Right kidney (tissue), 1 donor: Measurements from ENCODE around the gene CHRNB4.
"Not testable (repeated sequence)": the region's sequence is repeated elsewhere in the genome, so short reads cannot be mapped to it uniquely, and the experiment has no call there.

Source experiments
- DNase-seq: peaks from one replicate; pipeline ENCODE4 v3.0.0-alpha.2; 2016

CHRNB4 gene

DNA sequence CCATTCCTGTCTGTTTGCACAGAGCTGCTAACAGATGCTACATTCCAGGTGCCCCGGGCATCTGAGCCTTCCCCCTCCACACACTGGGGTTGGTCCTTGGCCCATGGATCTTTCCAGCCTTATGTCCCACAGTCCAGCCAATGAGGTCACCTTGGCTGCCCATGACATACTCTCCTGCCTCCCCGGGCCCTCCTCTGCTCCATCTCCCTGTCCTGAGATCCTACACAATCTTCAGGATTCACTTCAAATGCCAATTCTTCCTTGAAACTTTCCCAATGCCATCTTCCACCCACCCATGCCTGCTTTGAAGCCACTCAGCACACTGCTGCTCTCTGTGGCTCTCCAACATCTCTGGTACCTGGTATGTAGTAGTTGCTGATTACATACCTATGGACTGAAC is 24.5 kb downstream of the CHRNB4 start:
- no peak for DNase-seq

DNA sequence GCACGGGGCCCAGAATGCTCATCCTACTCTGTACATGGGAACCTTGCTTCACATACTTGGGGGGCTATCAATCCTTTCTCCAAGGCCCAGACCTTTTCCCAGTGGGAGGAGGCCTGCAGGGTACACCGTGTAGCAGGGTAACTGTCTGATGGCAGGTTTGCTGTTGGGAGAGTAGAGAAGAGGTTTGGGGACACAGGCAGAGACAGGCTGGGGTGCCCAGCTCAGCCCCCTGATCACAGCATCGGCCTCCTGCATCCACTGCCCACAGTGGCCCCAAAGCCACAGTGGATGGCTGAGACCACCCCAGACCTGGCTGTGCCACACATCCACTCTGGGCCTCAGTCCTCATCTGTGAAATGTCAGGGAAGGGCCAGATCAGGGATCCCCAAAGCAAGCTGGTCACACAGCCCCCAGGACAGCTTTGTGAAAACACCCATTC is 25.8 kb downstream of the CHRNB4 start:
- DNase-seq: no peak

DNA sequence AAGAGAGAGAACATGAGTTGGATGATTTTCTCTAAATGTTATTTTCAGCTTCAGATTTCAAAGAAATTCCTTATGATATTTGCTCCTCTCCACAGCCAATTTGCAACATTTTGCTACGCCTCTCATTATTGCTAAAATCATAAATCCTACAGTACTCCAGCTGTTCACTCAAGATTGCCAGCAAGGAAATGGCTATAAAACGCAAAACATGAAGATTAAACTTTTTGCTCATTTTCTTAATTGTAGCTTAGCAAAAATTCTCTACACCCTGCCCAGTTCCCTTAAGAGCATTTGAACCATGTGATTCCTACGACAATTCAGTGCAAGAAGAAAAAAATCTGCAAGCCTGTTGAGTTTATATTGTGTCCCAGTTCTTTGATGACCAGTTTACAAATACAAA is 27.0 kb downstream of the CHRNB4 start:
- no peak for DNase-seq

DNA sequence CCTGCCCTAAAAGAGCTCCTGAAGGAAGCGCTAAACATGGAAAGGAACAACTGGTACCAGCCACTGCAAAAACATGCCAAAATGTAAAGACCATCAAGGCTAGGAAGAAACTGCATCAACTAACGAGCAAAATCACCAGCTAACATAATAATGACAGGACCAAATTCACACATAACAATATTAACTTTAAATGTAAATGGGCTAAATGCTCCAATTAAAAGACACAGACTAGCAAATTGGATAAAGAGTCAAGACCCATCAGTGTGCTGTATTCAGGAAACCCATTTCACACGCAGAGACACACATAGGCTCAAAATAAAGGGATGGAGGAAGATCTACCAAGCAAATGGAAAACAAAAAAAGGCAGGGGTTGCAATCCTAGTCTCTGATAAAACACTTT is 31.5 kb downstream of the CHRNB4 start:
- not testable (repeated sequence) for DNase-seq

DNA sequence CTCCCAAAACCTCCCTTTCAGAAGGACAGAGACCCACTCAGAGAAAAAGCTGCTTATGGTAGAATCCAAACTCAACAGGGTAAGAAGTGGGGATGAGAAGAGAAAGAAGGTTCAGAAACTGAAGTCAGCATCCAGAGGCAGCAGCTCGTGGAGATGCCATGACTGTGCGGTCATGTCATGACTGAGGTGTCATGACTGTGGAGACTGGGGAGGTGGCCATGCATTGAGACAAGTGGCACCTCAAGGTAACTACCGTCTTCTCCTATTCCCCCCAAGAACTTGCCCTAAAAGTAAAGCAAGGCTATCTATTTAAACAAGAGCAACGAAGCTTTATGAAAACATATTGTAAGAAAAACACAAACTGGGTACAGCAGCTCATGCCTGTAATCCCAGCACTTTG is 35.3 kb downstream of the CHRNB4 start:
- no peak for DNase-seq

DNA sequence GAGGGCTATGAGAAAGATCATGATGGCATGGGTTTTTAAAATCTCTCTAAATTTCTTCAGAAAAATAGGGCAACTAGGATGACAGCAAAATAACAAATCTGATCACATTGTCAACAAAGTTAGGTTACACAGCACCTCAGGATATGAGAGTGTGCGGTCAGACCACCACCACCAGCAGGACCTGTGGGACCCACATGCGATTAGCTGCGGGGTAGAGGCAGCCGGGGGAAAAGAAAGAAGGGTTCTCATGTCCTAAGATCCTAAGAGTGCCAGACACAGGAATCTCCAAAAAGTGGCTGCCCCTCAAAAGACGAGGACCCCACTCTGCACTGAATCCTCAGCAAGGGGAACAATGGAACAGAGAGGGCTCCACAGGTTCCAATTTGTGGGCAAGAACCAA is 35.8 kb downstream of the CHRNB4 start:
- DNase-seq: no peak

DNA sequence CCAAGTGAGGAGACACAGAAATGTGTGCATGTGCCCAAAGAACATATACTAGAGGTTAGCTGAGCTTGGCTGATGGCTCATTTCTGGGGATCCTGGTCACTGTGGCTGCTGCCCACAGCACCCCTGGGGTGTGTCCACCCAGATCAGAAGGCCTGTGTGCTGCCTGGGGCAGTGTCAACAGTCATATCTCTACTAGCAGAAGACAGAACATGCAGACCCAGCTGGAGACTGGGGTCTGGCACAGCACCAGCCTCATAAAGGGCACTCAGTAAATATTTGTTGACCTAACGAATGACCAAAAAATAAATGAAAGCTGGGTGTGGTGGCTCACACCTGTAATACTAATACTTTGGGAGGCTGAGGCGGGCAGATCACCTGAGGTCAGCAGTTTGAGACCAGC is 36.6 kb downstream of the CHRNB4 start:
- no peak for DNase-seq

DNA sequence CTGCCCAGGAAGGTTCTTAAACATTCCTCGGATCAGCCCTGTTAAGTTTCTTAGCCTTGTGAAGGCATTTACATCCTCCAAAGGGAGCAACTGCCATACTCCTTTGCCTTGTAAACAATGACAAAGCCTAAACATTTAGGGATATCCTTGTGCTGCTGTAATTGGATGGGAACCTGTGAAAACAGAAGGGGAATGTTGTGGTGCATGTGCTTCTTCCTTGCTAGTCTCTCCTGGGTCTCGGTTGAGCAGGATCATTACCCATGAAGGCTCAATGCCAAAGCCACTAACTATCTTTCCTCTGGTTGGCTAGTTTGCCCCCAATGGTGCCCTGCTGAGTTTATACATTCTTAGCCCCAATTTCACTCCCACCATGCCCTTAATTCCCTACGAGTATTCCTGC is 37.5 kb downstream of the CHRNB4 start:
- DNase-seq: no peak

DNA sequence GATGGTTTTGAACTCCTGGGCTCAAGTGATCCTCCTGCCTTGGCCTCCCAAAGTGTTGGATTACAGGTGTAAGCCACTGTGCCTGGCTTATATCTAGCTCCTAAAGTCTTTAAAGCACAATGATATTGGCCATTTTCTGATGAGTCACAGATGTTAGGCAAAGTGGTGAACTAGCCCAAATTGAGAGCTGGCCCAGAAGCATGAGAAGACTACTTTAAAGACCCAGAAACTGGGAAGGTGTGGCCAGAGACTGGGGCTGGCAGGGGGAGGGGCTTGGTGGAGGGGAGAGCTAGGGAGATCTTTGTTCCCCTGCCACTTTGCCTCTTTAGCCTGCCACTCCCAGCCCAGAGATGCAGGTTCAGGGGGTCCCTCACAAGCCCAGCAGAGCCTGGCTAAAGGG is 41.8 kb downstream of the CHRNB4 start:
- no peak for DNase-seq

DNA sequence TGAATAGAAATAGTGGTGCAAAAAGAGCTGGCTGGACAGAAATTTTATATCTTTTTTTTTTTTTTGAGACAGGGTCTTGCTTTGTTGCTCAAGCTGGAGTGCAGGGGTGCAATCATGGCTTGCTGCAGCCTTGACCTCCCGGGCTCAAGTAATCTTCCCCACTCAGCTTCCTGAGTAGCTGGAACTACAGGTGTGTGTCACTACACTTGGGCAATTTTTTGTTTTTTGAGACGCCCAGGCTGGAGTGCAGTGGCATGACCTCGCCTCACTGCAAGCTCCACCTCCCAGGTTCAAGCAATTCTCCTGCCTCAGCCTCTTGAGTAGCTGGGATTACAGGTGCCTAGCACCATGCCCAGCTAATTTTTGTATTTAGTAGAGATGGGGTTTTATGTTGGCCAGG is 42.7 kb downstream of the CHRNB4 start:
- no peak for DNase-seq

DNA sequence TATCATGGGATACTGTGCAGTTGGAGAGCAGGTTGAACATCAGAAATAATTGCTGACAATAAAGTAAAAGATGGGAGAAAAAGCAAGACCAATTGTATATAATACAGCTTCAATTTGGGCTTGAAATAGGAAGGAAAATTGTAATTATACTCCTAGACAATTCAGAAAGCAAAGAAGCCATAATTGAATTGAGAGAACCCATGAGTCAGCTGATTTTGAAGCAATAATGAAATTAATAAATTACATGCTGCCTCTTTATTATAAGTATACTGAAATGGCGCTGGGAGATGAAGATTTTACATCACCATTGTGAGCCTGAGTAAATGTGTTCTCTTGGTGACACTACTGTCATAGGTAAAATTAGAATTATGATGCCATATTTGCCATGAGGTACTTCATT is 43.4 kb downstream of the CHRNB4 start:
- no peak for DNase-seq

DNA sequence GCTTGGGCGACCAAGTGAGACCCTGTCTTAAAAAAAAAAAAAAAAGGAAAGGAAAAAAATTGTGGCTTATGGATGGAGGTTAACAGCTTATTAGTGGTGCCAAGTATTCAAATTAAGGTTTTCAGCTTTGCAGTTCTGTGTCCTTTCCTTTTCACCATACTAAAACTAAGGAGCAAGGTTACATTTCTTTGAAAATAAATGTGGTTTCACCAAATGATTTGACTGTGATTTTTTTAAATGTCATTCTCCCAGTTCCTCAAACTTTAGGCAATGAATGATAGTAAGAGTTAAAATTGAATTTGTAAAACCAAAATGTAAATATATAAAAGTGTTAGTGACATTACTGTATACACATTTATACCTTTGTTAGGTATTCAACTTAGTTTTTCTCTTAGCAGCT is 66.1 kb downstream of the CHRNB4 start:
- DNase-seq: no peak
